GM18907 (cell line): Measurements from ENCODE around the gene SLC13A2.

Experiments used
- ATAC-seq: cut with Tn5 transposase; IDR thresholded peaks from one replicate; pipeline ENCODE4 v1.9.1; 2021; ENCODE audit warnings: mild to moderate bottlenecking, moderate library complexity; ENCODE audit not compliant: unreplicated experiment

Gene SLC13A2

DNA sequence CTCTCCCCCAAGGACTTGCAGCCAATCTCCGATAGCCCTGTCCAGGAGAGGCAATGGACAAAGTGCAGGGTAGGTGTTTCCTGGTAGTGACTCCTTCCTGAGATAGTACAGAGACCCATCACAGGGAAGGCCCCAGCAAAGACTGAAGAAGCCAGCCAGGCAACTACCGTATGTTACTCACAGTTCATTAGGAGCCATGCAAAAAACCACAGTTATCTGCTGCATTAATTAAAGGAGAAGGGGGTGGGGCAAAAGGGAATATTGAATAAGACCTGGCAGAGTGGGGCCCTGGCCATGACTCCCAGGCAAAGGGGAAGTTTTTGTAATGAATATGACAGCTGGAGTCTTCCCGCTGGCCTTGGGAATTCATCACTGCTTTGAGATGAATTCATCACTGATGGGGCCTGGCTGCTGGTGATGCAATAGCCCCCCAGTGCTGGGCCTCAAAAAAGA, 2.5 kb upstream of the SLC13A2 start:
- no peak for ATAC-seq

- no peak for ATAC-seq
Observed at GRCh38 chr17:28471531-28472342, 1.7 kb upstream of the SLC13A2 start.

DNA sequence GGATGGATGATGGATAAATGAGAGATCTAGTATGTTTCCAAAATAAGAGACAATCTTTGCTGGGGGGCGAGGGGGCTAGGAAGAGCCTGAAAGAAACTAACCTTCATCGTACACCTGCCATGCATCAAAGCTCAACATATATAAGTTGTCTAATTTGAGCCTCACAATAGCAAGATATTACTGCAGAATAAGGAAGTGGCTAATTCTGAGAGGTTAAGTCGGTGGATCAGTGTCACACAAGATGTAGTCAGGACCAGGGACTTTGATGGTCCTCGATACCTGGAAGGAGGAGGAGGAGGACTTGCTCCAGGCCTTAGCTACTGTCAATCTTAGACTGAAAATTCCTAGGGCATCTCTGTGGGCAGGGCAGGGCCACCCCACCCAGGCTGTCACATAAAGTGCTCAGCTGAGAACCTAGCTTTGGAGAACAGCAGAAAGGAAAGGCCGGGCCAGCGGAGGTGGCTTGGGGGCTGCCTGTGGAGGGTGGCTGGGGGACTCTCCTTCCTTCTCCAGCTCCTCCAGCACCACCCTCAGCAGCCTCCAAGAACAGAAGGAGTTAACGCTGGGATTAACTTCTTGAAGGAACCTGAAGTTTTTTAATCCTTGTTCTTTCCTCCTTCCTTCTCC, 460 bp upstream of the SLC13A2 start:
- ATAC-seq, result no peak

GRCh38 chr17:28474111-28474531, 677 bp downstream of the SLC13A2 start:
- no peak for ATAC-seq

- no peak for ATAC-seq
Observed at GRCh38 chr17:28475151-28475900, 1.9 kb downstream of the SLC13A2 start.

GRCh38 chr17:28476076-28476865, 2.8 kb downstream of the SLC13A2 start:
- no peak for ATAC-seq

- ATAC-seq, result no peak
Observed at GRCh38 chr17:28477928-28478327, 4.5 kb downstream of the SLC13A2 start.

GRCh38 chr17:28478712-28479615, 5.5 kb downstream of the SLC13A2 start:
- no peak for ATAC-seq

GRCh38 chr17:28480278-28480677, 6.8 kb downstream of the SLC13A2 start:
- no peak for ATAC-seq

DNA sequence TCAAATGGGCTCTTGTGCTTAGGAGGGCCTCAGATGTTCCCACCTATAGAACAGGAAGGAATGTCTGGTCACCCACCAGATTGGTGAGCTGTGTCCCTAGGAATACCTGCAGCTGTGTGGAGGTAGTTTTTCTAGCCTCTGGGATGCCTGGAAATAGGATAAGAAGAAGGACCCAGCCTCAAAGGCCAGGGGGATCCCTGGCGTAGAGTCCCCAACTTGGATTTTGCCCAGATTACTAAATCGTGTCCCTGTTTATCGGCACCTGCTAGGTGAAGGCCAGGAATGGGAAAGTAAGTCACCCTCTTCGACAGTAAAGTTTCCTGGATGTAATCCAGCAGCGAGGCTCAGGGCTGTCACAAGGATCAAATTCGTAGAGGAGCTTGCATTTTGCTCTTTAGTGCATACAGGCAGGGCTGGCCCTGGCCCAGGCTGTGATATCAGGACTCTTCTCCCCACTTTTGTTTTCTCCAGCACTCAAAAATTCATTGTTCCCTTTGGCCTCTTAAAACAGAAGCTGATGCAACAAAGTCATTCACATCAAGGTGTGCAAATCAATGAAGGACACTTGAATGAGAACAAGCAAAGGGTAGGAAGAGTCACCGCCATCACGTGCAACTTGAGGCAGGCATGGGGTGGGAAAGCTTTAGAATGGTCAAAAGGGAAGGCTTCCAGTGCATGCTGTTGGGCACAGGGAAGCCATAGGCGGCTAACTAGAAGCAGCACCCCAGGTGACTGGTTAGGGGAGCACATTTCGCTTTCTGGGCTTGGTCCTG, 7.5 kb downstream of the SLC13A2 start:
- ATAC-seq, result no peak

DNA sequence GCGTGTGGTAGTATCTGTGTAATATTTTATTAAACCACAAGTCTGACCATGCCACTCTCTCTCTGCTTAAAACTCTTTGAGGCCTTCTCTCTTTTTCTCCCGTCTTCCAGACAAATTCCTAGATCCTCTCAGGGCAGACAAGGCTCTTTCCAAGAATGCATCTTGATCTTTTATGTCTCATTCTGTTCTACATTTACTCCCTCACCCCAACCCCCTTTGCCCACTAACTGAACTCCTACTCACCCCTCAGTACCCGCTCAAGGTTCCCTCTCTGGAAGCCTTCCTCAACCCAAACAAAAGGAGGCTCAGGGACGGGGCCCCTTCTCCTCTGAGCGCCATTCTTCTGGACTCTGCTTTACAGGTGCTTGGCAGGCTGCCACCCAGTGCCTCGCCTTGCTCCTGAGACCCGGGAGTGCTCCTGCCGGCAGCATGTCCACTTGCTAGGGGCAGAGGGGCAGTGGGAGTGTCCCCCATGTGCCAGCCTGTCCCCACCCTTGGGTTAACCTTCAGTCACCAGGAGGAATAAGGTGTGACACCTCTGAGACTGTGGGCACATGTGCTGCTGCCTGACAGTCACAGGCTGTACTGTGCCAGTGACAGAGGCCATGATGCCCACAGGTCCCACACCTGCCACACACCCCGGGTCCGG, 9.2 kb downstream of the SLC13A2 start:
- no peak for ATAC-seq

DNA sequence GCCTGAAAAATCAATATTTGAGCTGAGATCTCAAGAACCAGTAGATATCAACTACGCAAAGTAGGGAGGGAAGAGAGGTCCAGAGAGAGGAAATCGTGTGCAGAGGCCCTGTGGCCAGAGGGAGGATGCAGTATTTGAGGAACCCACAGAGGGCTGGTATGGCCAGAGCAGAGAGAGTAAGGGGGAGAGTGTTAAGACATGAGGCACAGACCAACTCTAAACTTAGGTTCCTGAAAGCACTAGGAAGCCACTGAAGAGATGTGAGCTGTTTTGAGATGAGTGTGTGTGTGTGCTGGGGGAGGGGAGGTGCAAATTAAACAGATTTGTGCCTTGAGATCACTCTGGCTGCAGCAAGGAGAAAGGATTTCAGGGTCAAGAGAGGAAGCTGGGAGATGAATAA, 10.9 kb downstream of the SLC13A2 start:
- peak; percentile 71 for ATAC-seq

DNA sequence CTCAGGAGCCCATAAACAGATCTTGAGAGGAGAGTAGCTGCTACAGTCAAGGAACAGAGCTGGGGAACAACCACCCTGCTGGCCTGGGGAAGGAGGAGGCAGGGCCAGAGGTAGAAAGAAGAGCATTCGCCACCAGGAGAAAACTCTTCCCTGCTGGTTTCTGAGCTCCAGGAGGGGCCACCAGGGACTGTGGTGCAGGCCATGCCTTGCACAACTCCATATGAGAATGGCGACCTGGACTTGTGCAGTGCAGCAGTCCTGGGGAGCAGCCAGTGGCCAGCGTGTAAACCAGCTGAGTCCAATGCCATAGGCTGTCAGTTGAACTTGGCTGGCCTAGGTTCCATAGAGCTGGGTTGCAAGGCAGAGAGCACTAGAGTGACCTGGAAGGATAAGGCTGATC, 11.6 kb downstream of the SLC13A2 start:
- no peak for ATAC-seq

DNA sequence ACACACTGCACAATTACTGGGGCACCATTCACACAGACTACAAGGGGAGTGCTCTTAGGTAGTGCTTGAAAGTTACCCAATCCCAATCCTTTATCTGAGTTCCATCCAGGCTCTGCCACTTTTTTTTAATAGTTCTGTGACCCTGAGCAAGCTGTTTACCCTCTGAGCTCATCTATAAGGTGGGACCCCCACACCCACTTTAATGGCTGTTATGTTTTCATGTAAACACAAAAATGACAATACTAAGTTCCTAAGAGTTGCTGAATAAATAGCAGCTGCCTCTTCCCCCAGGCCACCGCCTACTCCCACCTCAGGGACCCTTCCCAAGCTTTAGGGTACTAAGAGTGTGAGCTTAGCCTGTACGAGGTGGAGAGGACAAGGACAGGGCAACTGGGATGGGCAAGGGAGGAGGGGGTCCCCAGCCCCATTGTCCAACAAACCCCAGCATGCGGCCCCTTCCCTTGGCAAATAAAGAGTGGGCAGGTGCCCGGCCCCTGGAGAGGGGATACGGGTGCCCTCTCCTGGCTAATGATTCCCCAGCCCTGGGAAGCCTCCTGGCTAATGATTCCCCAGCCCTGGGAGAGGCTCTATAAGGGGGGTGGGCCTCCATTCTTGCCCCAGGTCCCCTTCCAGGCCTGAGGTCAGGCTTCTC, 14.6 kb downstream of the SLC13A2 start:
- ATAC-seq, result no peak

DNA sequence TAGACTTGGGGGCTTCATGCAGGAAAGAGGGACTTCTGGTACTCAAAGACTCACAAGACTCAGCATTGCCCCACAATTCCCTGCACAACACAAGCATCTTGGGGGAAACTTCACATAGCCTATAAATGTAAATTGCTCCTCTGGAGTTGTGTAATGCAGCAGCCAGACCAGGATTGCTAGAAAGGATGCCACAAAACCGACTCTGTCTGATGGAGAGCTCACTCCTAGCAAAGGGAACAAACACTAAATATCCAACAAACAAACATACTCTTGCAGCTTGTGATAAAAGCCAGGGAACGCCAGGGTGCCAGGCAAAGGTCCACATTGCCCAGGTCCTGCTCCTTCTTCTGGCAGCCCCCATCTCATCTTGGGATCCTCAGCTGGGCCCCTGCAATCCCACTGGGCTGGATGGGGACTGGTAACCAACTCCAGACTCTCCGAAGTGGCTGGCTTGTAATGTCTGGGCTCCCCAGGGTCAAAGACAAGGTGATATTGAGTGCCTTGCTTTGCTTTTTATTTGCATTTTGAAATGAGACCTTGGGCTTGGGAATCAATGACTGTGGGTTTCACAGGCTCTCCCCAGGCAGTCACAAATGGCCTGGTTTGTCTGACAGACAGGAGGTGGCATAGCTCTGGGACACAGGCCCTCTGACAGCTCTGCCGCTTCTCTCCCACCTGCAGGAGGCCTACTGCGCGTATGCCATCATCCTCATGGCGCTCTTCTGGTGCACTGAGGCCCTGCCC, 15.3 kb downstream of the SLC13A2 start:
- no peak for ATAC-seq

DNA sequence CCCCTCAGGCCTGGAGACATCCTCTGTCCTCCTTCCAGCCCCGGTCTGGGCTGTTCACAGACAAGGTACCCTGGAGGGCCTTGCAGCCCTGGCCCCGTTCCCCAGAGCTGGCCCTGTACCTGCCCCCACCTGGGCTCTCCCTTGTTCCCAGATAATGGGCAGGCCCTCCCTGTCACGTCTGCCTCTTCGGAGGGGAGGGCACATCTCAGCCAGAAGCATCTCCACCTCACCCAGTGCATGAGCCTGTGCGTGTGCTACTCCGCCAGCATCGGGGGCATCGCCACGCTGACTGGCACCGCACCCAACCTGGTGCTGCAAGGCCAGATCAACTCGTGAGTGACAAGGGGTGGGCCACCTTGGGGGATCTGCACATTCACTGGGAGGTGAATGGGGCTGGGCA, 17.8 kb downstream of the SLC13A2 start:
- no peak for ATAC-seq

GRCh38 chr17:28491860-28492259, 18.4 kb downstream of the SLC13A2 start:
- ATAC-seq, result no peak
